SK-N-SH treated with all-trans-retinoic acid at 6 μM for 48 hours (cell line): ENCODE measurements around the gene PPP1R10.

Experiments
- ATAC-seq: fragments of 200-7000 bp; cut with Tn5 transposase; 3 replicates; pipeline ENCODE4 v1.9.1; 2020; ENCODE audit warnings: mild to moderate bottlenecking, moderate library complexity
- ARNTL ChIP-seq: fragments of 450-650 bp; formaldehyde crosslinking; IDR thresholded peaks from 2 replicates; pipeline ENCODE4 v1.5.0; 2020; ENCODE audit warnings: low read depth, mild to moderate bottlenecking, moderate library complexity, borderline replicate concordance
- BACH2 ChIP-seq: fragments of 250-450 bp; sonication (Bioruptor Pico); IDR thresholded peaks from 2 replicates; pipeline ENCODE4 v1.9.0; 2021; ENCODE audit warnings: mild to moderate bottlenecking, borderline replicate concordance
- CSDC2 ChIP-seq: fragments of 250-450 bp; sonication (Bioruptor Pico); IDR thresholded peaks from 2 replicates; pipeline ENCODE4 v1.5.0; 2020; ENCODE audit warnings: mild to moderate bottlenecking, moderate library complexity
- ESRRG ChIP-seq: fragments of 250-450 bp; sonication (Bioruptor Pico); IDR thresholded peaks from 2 replicates; pipeline ENCODE4 v1.6.1; 2021; ENCODE audit warnings: mild to moderate bottlenecking
- ISL1 ChIP-seq: fragments of 250-450 bp; sonication (Bioruptor Pico); IDR thresholded peaks from 2 replicates; pipeline ENCODE4 v2.1.2; 2022; ENCODE audit warnings: mild to moderate bottlenecking, moderate library complexity
- OSR1 ChIP-seq: fragments of 250-450 bp; sonication (Bioruptor Pico); IDR thresholded peaks from 2 replicates; pipeline ENCODE4 v1.8.0; 2022; ENCODE audit warnings: moderate library complexity, mild to moderate bottlenecking, inconsistent platforms
- PATZ1 ChIP-seq: fragments of 250-450 bp; sonication (Bioruptor Pico); IDR thresholded peaks from 2 replicates; pipeline ENCODE4 v1.8.0; 2020; ENCODE audit warnings: mild to moderate bottlenecking, moderate library complexity, borderline replicate concordance
- PPARA ChIP-seq: fragments of 250-450 bp; sonication (Bioruptor Pico); IDR thresholded peaks from 2 replicates; pipeline ENCODE4 v1.5.0; 2020; ENCODE audit warnings: mild to moderate bottlenecking, borderline replicate concordance
- RARB ChIP-seq: fragments of 250-450 bp; sonication (Bioruptor Pico); IDR thresholded peaks from 2 replicates; pipeline ENCODE4 v1.8.0; 2021; ENCODE audit warnings: mild to moderate bottlenecking, moderate library complexity
- SNAI2 ChIP-seq: fragments of 250-450 bp; sonication (Bioruptor Pico); IDR thresholded peaks from 2 replicates; pipeline ENCODE4 v1.5.0; 2020; ENCODE audit warnings: mild to moderate bottlenecking, moderate library complexity
- TCF4 ChIP-seq: fragments of 250-450 bp; sonication (Bioruptor Pico); IDR thresholded peaks from 2 replicates; pipeline ENCODE4 v1.8.0; 2021; ENCODE audit warnings: mild to moderate bottlenecking, moderate library complexity, borderline replicate concordance
- ZC3H10 ChIP-seq: fragments of 250-450 bp; sonication (Bioruptor Pico); IDR thresholded peaks from 2 replicates; pipeline ENCODE4 v1.5.1; 2021; ENCODE audit warnings: mild to moderate bottlenecking, moderate library complexity
- ZFP3 ChIP-seq: fragments of 250-450 bp; sonication (Bioruptor Pico); IDR thresholded peaks from 2 replicates; pipeline ENCODE4 v1.5.0; 2020; ENCODE audit warnings: mild to moderate bottlenecking, moderate library complexity
- ZFP30 ChIP-seq: fragments of 450-650 bp; formaldehyde crosslinking; IDR thresholded peaks from 2 replicates; pipeline ENCODE4 v1.5.0; 2022; ENCODE audit warnings: mild to moderate bottlenecking, moderate library complexity
- ZNF565 ChIP-seq: fragments of 450-650 bp; formaldehyde crosslinking; conservative IDR thresholded peaks from 2 replicates; pipeline ENCODE4 v1.5.0; 2020; ENCODE audit warnings: low read depth, mild to moderate bottlenecking, moderate library complexity
- ZNF70 ChIP-seq: fragments of 450-650 bp; formaldehyde crosslinking; IDR thresholded peaks from 2 replicates; pipeline ENCODE4 v1.5.0; 2020; ENCODE audit warnings: mild to moderate bottlenecking, moderate library complexity
- ZNF8 ChIP-seq: fragments of 450-650 bp; formaldehyde crosslinking; IDR thresholded peaks from 2 replicates; pipeline ENCODE4 v1.5.0; 2020; ENCODE audit warnings: mild to moderate bottlenecking, moderate library complexity
- TF ChIP-seq, protein P1 (sequence below): fragments of 250-450 bp; sonication (Bioruptor Pico); IDR thresholded peaks from 2 replicates; pipeline ENCODE4 v1.5.0; 2020; ENCODE audit warnings: mild to moderate bottlenecking, moderate library complexity
- TF ChIP-seq, protein P2 (sequence below): fragments of 250-450 bp; sonication (Bioruptor Pico); IDR thresholded peaks from 2 replicates; pipeline ENCODE4 v1.8.0; 2021; ENCODE audit warnings: low read depth, mild to moderate bottlenecking, moderate library complexity, borderline replicate concordance
- TF ChIP-seq, protein P3 (sequence below): fragments of 250-450 bp; sonication (Bioruptor Pico); IDR thresholded peaks from 2 replicates; pipeline ENCODE4 v1.5.1; 2021; ENCODE audit warnings: mild to moderate bottlenecking, moderate library complexity
- TF ChIP-seq, protein P4 (sequence below): fragments of 250-450 bp; sonication (Bioruptor Pico); IDR thresholded peaks from 2 replicates; pipeline ENCODE4 v1.5.1; 2020; ENCODE audit warnings: low read depth, mild to moderate bottlenecking, moderate library complexity

PPP1R10 gene

DNA sequence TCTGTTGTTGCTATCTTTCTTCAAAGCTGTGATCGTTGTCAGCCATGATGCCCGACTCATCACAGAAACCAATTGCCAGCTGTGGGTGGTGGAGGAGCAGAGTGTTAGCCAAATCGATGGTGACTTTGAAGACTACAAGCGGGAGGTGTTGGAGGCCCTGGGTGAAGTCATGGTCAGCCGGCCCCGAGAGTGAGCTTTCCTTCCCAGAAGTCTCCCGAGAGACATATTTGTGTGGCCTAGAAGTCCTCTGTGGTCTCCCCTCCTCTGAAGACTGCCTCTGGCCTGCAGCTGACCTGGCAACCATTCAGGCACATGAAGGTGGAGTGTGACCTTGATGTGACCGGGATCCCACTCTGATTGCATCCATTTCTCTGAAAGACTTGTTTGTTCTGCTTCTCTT is 26.5 kb downstream of the PPP1R10 start:
- no peak for TF ChIP-seq CSDC2 (CRISPR knock-in tag)
- TF ChIP-seq ZC3H10 (CRISPR knock-in tag) = no peak
- TF ChIP-seq ZFP3 = no peak
- TF ChIP-seq ZNF8 (CRISPR knock-in tag) = no peak
- TF ChIP-seq, protein P1, sequence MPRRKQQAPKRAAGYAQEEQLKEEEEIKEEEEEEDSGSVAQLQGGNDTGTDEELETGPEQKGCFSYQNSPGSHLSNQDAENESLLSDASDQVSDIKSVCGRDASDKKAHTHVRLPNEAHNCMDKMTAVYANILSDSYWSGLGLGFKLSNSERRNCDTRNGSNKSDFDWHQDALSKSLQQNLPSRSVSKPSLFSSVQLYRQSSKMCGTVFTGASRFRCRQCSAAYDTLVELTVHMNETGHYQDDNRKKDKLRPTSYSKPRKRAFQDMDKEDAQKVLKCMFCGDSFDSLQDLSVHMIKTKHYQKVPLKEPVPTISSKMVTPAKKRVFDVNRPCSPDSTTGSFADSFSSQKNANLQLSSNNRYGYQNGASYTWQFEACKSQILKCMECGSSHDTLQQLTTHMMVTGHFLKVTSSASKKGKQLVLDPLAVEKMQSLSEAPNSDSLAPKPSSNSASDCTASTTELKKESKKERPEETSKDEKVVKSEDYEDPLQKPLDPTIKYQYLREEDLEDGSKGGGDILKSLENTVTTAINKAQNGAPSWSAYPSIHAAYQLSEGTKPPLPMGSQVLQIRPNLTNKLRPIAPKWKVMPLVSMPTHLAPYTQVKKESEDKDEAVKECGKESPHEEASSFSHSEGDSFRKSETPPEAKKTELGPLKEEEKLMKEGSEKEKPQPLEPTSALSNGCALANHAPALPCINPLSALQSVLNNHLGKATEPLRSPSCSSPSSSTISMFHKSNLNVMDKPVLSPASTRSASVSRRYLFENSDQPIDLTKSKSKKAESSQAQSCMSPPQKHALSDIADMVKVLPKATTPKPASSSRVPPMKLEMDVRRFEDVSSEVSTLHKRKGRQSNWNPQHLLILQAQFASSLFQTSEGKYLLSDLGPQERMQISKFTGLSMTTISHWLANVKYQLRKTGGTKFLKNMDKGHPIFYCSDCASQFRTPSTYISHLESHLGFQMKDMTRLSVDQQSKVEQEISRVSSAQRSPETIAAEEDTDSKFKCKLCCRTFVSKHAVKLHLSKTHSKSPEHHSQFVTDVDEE (CRISPR knock-in tag) = no peak
- TF ChIP-seq ZFP30 (CRISPR knock-in tag) = no peak
- TF ChIP-seq OSR1 = no peak
- TF ChIP-seq, all 23 proteins: peak for 0

DNA sequence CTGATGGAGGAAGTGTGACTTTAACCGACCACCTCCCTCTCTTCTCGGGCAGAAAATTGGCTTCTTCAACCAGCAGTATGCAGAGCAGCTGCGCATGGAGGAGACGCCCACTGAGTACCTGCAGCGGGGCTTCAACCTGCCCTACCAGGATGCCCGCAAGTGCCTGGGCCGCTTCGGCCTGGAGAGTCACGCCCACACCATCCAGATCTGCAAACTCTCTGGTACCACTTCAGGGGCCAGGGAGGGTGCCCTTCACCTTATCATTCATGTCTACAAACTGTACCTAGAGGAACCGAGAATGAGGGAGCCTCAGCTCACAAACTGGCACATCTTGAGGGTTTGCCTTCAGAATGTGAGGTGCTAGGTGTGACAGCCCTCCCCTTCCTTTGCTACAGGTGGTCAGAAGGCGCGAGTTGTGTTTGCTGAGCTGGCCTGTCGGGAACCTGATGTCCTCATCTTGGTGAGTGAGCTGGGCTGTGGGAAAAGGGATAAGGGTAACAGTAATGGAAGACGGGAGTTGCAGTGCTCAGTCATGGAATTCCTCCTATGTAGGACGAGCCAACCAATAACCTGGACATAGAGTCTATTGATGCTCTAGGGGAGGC is 27.2 kb downstream of the PPP1R10 start:
- ATAC-seq = no peak; the same call in 2 of the 3 replicates
- TF ChIP-seq ESRRG (no peak), ISL1 (CRISPR knock-in tag) (no peak), ZNF565 (CRISPR knock-in tag) (no peak), ZFP3 (no peak), RARB (CRISPR knock-in tag) (no peak)
- TF ChIP-seq, protein P2, sequence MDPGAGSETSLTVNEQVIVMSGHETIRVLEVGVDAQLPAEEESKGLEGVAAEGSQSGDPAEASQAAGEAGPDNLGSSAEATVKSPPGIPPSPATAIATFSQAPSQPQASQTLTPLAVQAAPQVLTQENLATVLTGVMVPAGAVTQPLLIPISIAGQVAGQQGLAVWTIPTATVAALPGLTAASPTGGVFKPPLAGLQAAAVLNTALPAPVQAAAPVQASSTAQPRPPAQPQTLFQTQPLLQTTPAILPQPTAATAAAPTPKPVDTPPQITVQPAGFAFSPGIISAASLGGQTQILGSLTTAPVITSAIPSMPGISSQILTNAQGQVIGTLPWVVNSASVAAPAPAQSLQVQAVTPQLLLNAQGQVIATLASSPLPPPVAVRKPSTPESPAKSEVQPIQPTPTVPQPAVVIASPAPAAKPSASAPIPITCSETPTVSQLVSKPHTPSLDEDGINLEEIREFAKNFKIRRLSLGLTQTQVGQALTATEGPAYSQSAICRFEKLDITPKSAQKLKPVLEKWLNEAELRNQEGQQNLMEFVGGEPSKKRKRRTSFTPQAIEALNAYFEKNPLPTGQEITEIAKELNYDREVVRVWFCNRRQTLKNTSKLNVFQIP (CRISPR knock-in tag) = no peak
- TF ChIP-seq, protein P3, sequence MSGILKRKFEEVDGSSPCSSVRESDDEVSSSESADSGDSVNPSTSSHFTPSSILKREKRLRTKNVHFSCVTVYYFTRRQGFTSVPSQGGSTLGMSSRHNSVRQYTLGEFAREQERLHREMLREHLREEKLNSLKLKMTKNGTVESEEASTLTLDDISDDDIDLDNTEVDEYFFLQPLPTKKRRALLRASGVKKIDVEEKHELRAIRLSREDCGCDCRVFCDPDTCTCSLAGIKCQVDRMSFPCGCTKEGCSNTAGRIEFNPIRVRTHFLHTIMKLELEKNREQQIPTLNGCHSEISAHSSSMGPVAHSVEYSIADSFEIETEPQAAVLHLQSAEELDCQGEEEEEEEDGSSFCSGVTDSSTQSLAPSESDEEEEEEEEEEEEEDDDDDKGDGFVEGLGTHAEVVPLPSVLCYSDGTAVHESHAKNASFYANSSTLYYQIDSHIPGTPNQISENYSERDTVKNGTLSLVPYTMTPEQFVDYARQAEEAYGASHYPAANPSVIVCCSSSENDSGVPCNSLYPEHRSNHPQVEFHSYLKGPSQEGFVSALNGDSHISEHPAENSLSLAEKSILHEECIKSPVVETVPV (CRISPR knock-in tag) = no peak
- TF ChIP-seq, protein P4, sequence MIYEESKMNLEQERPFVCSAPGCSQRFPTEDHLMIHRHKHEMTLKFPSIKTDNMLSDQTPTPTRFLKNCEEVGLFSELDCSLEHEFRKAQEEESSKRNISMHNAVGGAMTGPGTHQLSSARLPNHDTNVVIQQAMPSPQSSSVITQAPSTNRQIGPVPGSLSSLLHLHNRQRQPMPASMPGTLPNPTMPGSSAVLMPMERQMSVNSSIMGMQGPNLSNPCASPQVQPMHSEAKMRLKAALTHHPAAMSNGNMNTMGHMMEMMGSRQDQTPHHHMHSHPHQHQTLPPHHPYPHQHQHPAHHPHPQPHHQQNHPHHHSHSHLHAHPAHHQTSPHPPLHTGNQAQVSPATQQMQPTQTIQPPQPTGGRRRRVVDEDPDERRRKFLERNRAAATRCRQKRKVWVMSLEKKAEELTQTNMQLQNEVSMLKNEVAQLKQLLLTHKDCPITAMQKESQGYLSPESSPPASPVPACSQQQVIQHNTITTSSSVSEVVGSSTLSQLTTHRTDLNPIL = no peak
- TF ChIP-seq, all 23 proteins: peak for 0

More for the DNA sequence above, 26.5 kb downstream of the PPP1R10 start:
- ATAC-seq = no peak

DNA sequence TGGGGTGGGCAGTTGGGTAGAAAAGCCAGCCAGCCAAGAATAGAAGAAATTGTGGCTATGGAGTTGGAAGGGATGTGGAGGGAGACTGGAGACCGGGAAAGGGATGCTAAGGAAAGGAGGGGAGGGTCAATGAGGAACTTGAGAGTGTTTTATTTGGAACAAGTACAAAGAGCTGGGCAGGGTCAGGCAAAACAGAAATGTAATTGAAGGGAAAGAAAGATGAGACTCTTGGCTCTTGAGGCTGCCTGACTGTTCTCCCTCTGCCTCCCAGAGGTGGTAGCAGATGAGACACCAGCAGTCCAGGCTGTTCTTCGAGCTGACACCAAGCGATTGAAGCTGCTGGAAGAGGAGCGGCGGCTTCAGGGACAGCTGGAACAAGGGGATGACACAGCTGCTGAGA is 33.1 kb downstream of the PPP1R10 start:
- TF ChIP-seq ZC3H10 (CRISPR knock-in tag) = no peak
- no peak for TF ChIP-seq ARNTL (CRISPR knock-in tag)
- TF ChIP-seq ZNF70 (CRISPR knock-in tag) = no peak
- no peak for TF ChIP-seq SNAI2 (CRISPR knock-in tag)
- no peak for TF ChIP-seq CSDC2 (CRISPR knock-in tag)
- TF ChIP-seq ESRRG = no peak
- TF ChIP-seq BACH2 (CRISPR knock-in tag) = no peak
- TF ChIP-seq ZNF565 (CRISPR knock-in tag) = no peak
- TF ChIP-seq, protein P1 (CRISPR knock-in tag) = no peak
- no peak for TF ChIP-seq TCF4 (CRISPR knock-in tag)
- TF ChIP-seq PATZ1 (CRISPR knock-in tag) = no peak
- TF ChIP-seq ZFP30 (CRISPR knock-in tag) = no peak
- no peak for TF ChIP-seq ISL1 (CRISPR knock-in tag)
- no peak for TF ChIP-seq ZFP3
- TF ChIP-seq ZNF8 (CRISPR knock-in tag) = no peak
- TF ChIP-seq PPARA (CRISPR knock-in tag) = no peak
- no peak for TF ChIP-seq OSR1
- ATAC-seq = no peak
